Peyer's patch (tissue), 4 donors: ENCODE results near the gene ZNF692. TPM values are rescaled to one million over a fixed set of nuclear protein-coding genes. Genes with fewer than 3 reads are reported as not detected.

ENCODE experiments used
- DNase-seq, 3 donors: peaks; one replicate each; pipeline ENCODE4 v3.0.0-alpha.2; 2017 to 2019
- H3K27ac ChIP-seq, 4 donors: fragments of 200-600 bp; sonication (generic); one replicate each; pipeline ENCODE4 v1.5.1; 2016 to 2019
- H3K27me3 ChIP-seq, 2 donors: fragments of 200-600 bp; sonication (generic); one replicate each; pipeline ENCODE4 v1.5.1; 2019
- H3K36me3 ChIP-seq, 3 donors: fragments of 200-600 bp; sonication (generic); one replicate each; pipeline ENCODE4 v1.5.1; 2016 to 2019
- H3K4me1 ChIP-seq, 4 donors: fragments of 200-600 bp; sonication (generic); one replicate each; pipeline ENCODE4 v1.5.1; 2016 to 2019
- H3K4me3 ChIP-seq, 4 donors: fragments of 200-600 bp; sonication (generic); 1 replicate in 3 of 4; 2 replicates in 1 of 4; pipeline ENCODE4 v1.5.1; 2016 to 2019; ENCODE audit warnings: mild to moderate bottlenecking in 1 of 4
- H3K9me3 ChIP-seq, 4 donors: fragments of 200-600 bp; sonication (generic); one replicate each; pipeline ENCODE4 v1.5.1; 2016 to 2019; ENCODE audit warnings: mild to moderate bottlenecking in 1 of 4
- POLR2A ChIP-seq, 2 donors: fragments of 450-650 bp; IDR thresholded peaks; one replicate each; pipeline ENCODE4 v1.5.1; 2017; ENCODE audit warnings: antibody characterized with exemption in 2 of 2, mild to moderate bottlenecking in 2 of 2, moderate library complexity in 2 of 2
- total RNA-seq, 4 donors: library from RNA; depleted of rRNA; stranded (reverse); fragments of >200 nt; gene quantifications; one replicate each; pipeline ENCODE4 v1.1.0, GENCODE V29; 2016
- TF ChIP-seq, protein P1 (sequence below), 6 experiments: fragments of 450-650 bp in 4 of 6; fragments of 200-600 bp in 2 of 6; sonication (generic) in 1 of 6; IDR thresholded peaks; one replicate each; pipeline ENCODE4 v1.5.1; 2017 to 2019; ENCODE audit warnings: antibody characterized with exemption in 6 of 6, mild to moderate bottlenecking in 3 of 6, moderate library complexity in 1 of 6

Gene ZNF692
- total RNA-seq, 4 donors from 2014 or later: 46.2 to 128 (median 104) TPM

DNA sequence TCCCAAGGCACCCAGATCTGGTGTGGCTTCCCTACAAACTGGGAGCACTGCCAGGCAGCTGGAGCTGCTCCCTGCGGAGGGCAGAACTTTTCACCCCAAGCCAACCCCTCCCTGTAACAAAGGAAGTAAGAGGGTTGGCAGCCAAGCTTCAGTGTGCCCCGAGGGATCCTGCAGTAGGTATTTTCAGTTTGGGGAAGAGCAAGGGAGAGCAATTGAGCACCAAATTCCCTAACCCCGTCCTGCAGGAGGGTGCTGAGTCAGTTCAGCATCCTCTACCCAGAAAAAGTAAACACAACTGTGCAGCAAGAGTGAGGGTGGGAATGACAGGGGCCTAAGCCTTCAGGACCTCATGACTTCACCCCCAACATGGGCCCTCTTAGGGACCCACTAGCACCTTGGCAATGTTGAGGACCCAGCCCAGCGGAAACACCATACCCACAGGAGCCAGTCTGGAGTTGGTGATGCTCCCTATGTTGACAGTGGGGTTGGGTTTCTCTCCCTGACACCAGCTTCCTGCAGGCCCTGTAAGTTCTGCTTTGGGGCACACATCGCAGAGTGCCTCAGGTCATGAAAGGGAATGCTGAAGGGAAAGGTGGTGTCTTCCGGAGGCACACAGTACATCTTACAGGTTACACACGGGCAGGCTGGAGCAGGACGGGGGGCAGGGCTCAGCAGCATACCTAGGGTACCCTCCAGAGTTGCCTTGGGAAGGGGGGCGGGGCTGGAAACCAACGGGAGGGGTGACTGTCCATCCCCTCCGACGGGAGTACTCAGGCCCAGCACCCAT, 48.0 kb downstream of the ZNF692 start:
- H3K4me1 ChIP-seq: peaks cover under 1 to 24% (median 11%) of the 10 kb centered on the region in 4 donors
- peak in 1 of 3 donors; percentile 51 for DNase-seq
- no peaks in the 10 kb centered on the region for H3K27me3 ChIP-seq
- no peaks in the 10 kb centered on the region for H3K9me3 ChIP-seq
- no peak overlapping the region for H3K27ac ChIP-seq
- no peak overlapping the region for H3K4me3 ChIP-seq
- TF ChIP-seq, protein P1, sequence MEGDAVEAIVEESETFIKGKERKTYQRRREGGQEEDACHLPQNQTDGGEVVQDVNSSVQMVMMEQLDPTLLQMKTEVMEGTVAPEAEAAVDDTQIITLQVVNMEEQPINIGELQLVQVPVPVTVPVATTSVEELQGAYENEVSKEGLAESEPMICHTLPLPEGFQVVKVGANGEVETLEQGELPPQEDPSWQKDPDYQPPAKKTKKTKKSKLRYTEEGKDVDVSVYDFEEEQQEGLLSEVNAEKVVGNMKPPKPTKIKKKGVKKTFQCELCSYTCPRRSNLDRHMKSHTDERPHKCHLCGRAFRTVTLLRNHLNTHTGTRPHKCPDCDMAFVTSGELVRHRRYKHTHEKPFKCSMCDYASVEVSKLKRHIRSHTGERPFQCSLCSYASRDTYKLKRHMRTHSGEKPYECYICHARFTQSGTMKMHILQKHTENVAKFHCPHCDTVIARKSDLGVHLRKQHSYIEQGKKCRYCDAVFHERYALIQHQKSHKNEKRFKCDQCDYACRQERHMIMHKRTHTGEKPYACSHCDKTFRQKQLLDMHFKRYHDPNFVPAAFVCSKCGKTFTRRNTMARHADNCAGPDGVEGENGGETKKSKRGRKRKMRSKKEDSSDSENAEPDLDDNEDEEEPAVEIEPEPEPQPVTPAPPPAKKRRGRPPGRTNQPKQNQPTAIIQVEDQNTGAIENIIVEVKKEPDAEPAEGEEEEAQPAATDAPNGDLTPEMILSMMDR (IDR thresholded peaks at IDR 0.05): no peak
- no peak for TF ChIP-seq POLR2A (IDR thresholded peaks at IDR 0.05)
- H3K36me3 ChIP-seq: peaks cover 0 to 47% (median 0%) of the 10 kb centered on the region in 3 donors

DNA sequence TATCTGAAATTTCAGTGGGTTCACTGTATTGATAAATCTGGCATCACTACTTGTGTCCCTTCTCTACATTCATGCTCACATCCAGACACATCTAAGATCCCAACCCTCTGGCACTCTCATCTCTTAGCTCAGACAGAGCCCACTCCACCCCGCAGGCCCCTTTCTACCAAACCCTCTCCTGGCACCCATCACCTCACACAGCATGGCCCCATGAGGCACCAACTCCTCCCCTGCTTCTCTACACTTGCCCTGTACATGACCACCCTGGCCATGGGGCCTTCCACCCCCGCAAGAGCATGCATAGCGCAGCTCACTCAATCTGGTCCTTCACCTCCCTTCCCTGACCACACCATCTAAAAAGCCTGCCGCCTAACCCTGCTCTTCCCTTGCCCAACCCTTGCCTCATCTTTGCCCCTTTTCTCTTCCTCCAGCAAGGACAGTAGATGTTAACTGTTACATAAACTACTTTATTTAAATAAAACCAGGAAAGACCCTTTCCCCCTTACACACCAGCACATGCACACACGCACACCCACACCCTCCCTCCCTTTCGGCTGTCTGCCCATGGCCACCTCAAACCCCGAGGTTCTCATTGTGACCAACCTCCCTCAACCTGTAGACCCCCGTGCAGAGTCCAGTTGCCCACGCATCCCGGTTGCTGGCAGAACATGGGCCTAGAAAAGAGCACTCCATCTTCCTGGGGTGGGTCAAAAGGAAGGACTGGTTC, 48.7 kb downstream of the ZNF692 start:
- H3K27ac ChIP-seq: no peak overlapping the region
- no peak overlapping the region for H3K4me3 ChIP-seq
- H3K36me3 ChIP-seq: peaks cover 0 to 39% (median 0%) of the 10 kb centered on the region in 3 donors
- no peaks in the 10 kb centered on the region for H3K9me3 ChIP-seq
- peaks cover 8 to 32% (median 13%) of the 10 kb centered on the region in 4 donors for H3K4me1 ChIP-seq
- DNase-seq: peak in 1 of 3 donors; percentile 31
- H3K27me3 ChIP-seq: no peaks in the 10 kb centered on the region
- no peak for TF ChIP-seq POLR2A (IDR thresholded peaks at IDR 0.05)
- TF ChIP-seq, protein P1 (IDR thresholded peaks at IDR 0.05): no peak

DNA sequence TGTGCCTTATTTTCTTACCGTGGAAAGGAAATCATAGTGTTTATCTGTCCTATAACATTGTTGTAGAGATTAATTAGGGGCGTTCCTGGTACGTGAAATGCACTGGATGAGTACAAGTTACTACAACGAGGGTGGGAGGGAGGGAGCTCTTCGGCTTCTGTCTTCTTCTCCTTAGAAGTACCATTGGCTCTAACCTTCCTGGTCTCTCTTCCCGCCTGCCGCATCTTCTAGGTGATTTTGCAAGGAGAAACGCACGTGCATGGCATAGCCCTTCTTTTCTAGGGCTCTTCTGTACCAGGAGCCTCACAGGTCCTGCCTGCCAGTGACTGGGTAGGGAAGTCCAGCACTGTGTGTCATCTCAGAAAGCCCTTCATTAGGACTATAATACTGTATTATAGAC, 50.0 kb downstream of the ZNF692 start:
- Histone ChIP-seq H3K27me3 (no peaks in the 10 kb centered on the region), H3K36me3 (peaks cover 0 to 27% (median 0%) of the 10 kb centered on the region in 3 donors), H3K9me3 (no peaks in the 10 kb centered on the region), H3K4me3 (no peak overlapping the region), H3K4me1 (peaks cover 12 to 43% (median 20%) of the 10 kb centered on the region in 4 donors), H3K27ac (no peak overlapping the region)
- peak in 1 of 3 donors; percentile 17 for DNase-seq
- no peak for TF ChIP-seq POLR2A (IDR thresholded peaks at IDR 0.05)
- TF ChIP-seq, protein P1 (IDR thresholded peaks at IDR 0.05): no peak

GRCh38 chr1:248807067-248807737, 51.7 kb downstream of the ZNF692 start:
- Histone ChIP-seq H3K9me3 (no peaks in the 10 kb centered on the region), H3K27me3 (no peaks in the 10 kb centered on the region), H3K4me1 (peaks cover 12 to 43% (median 20%) of the 10 kb centered on the region in 4 donors), H3K4me3 (no peak overlapping the region), H3K27ac (peak overlapping the region in 1 of 4 donors; percentile 89), H3K36me3 (peaks cover 0 to 10% (median 0%) of the 10 kb centered on the region in 3 donors)
- peak; percentile 49 to 82 (median 82) for DNase-seq
- TF ChIP-seq, protein P1 (IDR thresholded peaks at IDR 0.05): peak; percentile 50 to 94 (median 87)
- TF ChIP-seq POLR2A (IDR thresholded peaks at IDR 0.05): no peak

DNA sequence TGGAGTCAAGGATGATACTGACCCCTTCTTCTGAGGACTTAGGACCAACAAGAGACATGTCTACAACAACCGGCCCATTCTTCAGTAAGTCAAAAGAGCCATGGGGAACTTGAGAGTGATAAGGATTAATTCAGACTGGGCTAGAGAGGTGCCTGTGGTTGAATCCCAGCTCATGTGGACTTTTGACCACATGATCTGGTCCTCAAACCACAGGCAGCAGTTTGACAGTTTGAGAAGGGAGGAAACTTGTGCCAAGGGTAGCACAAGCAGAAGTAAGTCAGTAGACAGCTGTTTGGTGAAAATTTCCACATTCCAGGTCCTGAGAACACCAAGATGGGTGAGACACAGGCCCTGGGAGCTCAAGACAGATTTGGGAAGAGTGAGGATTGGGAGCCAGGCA, 53.0 kb downstream of the ZNF692 start:
- Histone ChIP-seq H3K9me3 (no peaks in the 10 kb centered on the region), H3K27ac (peak overlapping the region; percentile 54 to 89 (median 74)), H3K27me3 (no peaks in the 10 kb centered on the region), H3K4me3 (no peak overlapping the region), H3K4me1 (peaks cover 12 to 35% (median 20%) of the 10 kb centered on the region in 4 donors), H3K36me3 (no peaks in the 10 kb centered on the region)
- TF ChIP-seq, protein P1 (IDR thresholded peaks at IDR 0.05): no peak
- TF ChIP-seq POLR2A (IDR thresholded peaks at IDR 0.05): no peak
- peak in 1 of 3 donors; percentile 47 for DNase-seq
